ENCODE measurements around the gene BCKDHB. TPM values are rescaled to one million over a fixed set of nuclear protein-coding genes. Genes with fewer than 3 reads are reported as not detected.

BCKDHB gene
- polyA plus RNA-seq, 1 donor (not counting 4 experiments of a cell fraction or from before 2014, with no cell fraction given) = 20.9 TPM

DNA sequence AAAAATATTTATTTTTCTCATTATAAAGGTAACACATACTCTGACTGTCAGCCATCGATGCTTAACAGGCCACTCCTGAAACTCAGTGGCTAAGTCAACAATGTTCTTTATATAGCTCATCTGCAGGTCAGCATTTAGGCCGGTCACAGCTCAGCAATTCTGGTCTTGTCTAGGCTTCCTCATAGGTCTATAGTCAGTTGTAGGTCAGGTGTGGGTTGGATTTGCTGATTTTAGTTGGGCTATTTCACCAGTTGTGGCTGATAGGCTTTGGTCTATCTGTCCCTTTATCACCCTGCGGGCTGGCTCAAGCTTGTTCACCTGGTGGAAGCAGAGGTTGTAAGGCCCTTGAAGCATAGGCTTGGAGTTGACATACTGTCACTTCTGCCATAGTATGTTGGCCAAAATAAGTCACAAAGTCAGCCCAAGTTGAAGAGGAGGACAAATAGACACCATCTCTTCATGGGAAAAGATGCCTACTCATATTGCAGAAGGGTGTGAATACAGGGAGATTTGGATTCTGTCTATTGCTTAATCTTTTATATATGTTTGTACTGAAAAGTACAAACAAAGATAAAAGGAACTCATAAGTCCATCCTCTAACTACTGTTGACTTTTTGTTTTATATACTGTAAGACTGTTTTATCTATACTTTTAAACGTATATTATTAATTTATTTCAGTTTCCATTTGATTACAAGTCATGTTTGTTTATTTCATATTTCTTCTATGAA is 75.0 kb downstream of the BCKDHB start:
- H3K4me1 ChIP-seq (ENCODE audit: control insufficient read depth, extremely low read depth, insufficient read depth, low read length) = peaks cover 15% of the 10 kb centered on the region
- FAIRE-seq (peak; percentile 9), DNase-seq (ENCODE audit: low read depth, low spot score) (no peak)
- H4K20me1 ChIP-seq (ENCODE audit: control insufficient read depth, extremely low read depth, insufficient read depth, low read length) = no peaks in the 10 kb centered on the region
- H3K4me2 ChIP-seq (ENCODE audit: control insufficient read depth, extremely low read depth, insufficient read depth, low read depth, low read length) = no peak overlapping the region
- no peaks in the 10 kb centered on the region for H3K27me3 ChIP-seq (ENCODE audit: control insufficient read depth, extremely low read depth, insufficient read depth, low read length)
- no peak overlapping the region for H3K4me3 ChIP-seq (ENCODE audit: control insufficient read depth in 2 of 3, extremely low read depth in 1 of 3, insufficient read depth in 2 of 3, low read depth in 1 of 3, low read length in 3 of 3)
- dilution Hi-C loops (cut with MboI; ENCODE audit: extremely low pct_ligation_motif_present, low sequenced_read_pairs) = no loop called here
- H3K27ac ChIP-seq (ENCODE audit: control insufficient read depth, insufficient read depth, low read length) = no peak overlapping the region
- no peaks in the 10 kb centered on the region for H3K79me2 ChIP-seq (ENCODE audit: control insufficient read depth, insufficient read depth, low read length)
- no peak overlapping the region for H3K9ac ChIP-seq (ENCODE audit: control insufficient read depth, extremely low read depth, insufficient read depth, low read length)
- no peak overlapping the region for H2AFZ ChIP-seq (ENCODE audit: control insufficient read depth, low read length)
- no peaks in the 10 kb centered on the region for H3K9me3 ChIP-seq (ENCODE audit: control insufficient read depth, low read depth, low read length)
- TF ChIP-seq, protein P1, sequence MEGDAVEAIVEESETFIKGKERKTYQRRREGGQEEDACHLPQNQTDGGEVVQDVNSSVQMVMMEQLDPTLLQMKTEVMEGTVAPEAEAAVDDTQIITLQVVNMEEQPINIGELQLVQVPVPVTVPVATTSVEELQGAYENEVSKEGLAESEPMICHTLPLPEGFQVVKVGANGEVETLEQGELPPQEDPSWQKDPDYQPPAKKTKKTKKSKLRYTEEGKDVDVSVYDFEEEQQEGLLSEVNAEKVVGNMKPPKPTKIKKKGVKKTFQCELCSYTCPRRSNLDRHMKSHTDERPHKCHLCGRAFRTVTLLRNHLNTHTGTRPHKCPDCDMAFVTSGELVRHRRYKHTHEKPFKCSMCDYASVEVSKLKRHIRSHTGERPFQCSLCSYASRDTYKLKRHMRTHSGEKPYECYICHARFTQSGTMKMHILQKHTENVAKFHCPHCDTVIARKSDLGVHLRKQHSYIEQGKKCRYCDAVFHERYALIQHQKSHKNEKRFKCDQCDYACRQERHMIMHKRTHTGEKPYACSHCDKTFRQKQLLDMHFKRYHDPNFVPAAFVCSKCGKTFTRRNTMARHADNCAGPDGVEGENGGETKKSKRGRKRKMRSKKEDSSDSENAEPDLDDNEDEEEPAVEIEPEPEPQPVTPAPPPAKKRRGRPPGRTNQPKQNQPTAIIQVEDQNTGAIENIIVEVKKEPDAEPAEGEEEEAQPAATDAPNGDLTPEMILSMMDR (optimal IDR thresholded peaks at IDR 0.05 in 1 of 3, IDR thresholded peaks at IDR 0.05 in 1 of 3, conservative IDR thresholded peaks at IDR 0.05 in 1 of 3; ENCODE audit: extremely low read depth in 1 of 3, insufficient read depth in 2 of 3, low read length in 3 of 3) = no peak
- no peak for TF ChIP-seq EZH2 (IDR thresholded peaks at IDR 0.05; ENCODE audit: low read length)
- H3K9me1 ChIP-seq (ENCODE audit: control insufficient read depth, extremely low read depth, insufficient read depth, low read length) = no peaks in the 10 kb centered on the region
- H3K36me3 ChIP-seq (ENCODE audit: control insufficient read depth in 2 of 2, extremely low read depth in 1 of 2, insufficient read depth in 2 of 2, low read length in 2 of 2) = no peaks in the 10 kb centered on the region

DNA sequence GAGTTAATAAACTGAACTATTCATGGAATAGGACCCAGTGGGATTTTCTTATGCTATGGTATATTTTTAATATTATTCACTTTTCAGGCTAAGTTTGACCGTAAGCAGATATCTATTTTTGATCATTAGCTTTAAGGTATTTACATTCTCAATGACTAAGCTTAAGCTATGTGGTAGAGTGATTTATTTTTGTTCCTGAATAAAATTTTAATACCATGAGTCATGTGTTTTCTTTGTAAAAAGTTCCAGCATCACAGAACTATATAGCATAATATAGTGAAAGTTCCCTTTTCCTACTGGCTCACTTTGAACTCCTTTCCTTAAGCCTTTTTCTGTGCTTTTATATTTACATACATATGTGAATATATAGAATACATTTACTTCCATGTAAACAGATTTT is 75.8 kb downstream of the BCKDHB start:
- FAIRE-seq (no peak), DNase-seq (ENCODE audit: low read depth, low spot score) (no peak)
- H3K9ac ChIP-seq (ENCODE audit: control insufficient read depth, extremely low read depth, insufficient read depth, low read length) = no peak overlapping the region
- H3K27me3 ChIP-seq (ENCODE audit: control insufficient read depth, extremely low read depth, insufficient read depth, low read length) = no peaks in the 10 kb centered on the region
- no peaks in the 10 kb centered on the region for H3K79me2 ChIP-seq (ENCODE audit: control insufficient read depth, insufficient read depth, low read length)
- H3K27ac ChIP-seq (ENCODE audit: control insufficient read depth, insufficient read depth, low read length) = no peak overlapping the region
- H3K9me3 ChIP-seq (ENCODE audit: control insufficient read depth, low read depth, low read length) = no peaks in the 10 kb centered on the region
- no peaks in the 10 kb centered on the region for H3K36me3 ChIP-seq (ENCODE audit: control insufficient read depth in 2 of 2, extremely low read depth in 1 of 2, insufficient read depth in 2 of 2, low read length in 2 of 2)
- no peaks in the 10 kb centered on the region for H4K20me1 ChIP-seq (ENCODE audit: control insufficient read depth, extremely low read depth, insufficient read depth, low read length)
- no peak overlapping the region for H3K4me3 ChIP-seq (ENCODE audit: control insufficient read depth in 2 of 3, extremely low read depth in 1 of 3, insufficient read depth in 2 of 3, low read depth in 1 of 3, low read length in 3 of 3)
- H3K4me1 ChIP-seq (ENCODE audit: control insufficient read depth, extremely low read depth, insufficient read depth, low read length) = peaks cover 15% of the 10 kb centered on the region
- no peak overlapping the region for H2AFZ ChIP-seq (ENCODE audit: control insufficient read depth, low read length)
- dilution Hi-C loops (cut with MboI; ENCODE audit: extremely low pct_ligation_motif_present, low sequenced_read_pairs) = no loop called here
- peak overlapping the region; percentile 23 for H3K4me2 ChIP-seq (ENCODE audit: control insufficient read depth, extremely low read depth, insufficient read depth, low read depth, low read length)
- no peaks in the 10 kb centered on the region for H3K9me1 ChIP-seq (ENCODE audit: control insufficient read depth, extremely low read depth, insufficient read depth, low read length)
- TF ChIP-seq, protein P1 (optimal IDR thresholded peaks at IDR 0.05 in 1 of 3, IDR thresholded peaks at IDR 0.05 in 1 of 3, conservative IDR thresholded peaks at IDR 0.05 in 1 of 3; ENCODE audit: extremely low read depth in 1 of 3, insufficient read depth in 2 of 3, low read length in 3 of 3) = no peak
- TF ChIP-seq EZH2 (IDR thresholded peaks at IDR 0.05; ENCODE audit: low read length) = no peak
